SK-N-MC (cell line): ENCODE results near the gene UNC13C.
"Not testable (repeated sequence)": the region's sequence is repeated elsewhere in the genome, so short reads cannot be mapped to it uniquely, and the experiment has no call there.

Experiments used
- EZH2 ChIP-seq: fragments of 200-600 bp; sonication (generic); IDR thresholded peaks from one replicate; pipeline ENCODE4 v1.6.1; 2017; ENCODE audit warnings: antibody characterized with exemption
- FOXP2 ChIP-seq: optimal IDR thresholded peaks from 2 replicates; pipeline ENCODE3; 2011; ENCODE audit warnings: mild to moderate bottlenecking, moderate library complexity; ENCODE audit not compliant: insufficient read depth; ENCODE audit errors: extremely low read length, control extremely low read depth
- POLR2AphosphoS5 ChIP-seq: IDR thresholded peaks from 2 replicates; pipeline ENCODE4 v1.6.1; 2012; ENCODE audit warnings: mild to moderate bottlenecking, low read depth, low read length, borderline replicate concordance

- not testable (repeated sequence) for TF ChIP-seq EZH2, POLR2AphosphoS5, FOXP2
Measured at GRCh38 chr15:54450288-54450687, 472.0 kb downstream of the UNC13C start.
